RWPE2 (cell line): ENCODE measurements around the gene ZNHIT1.

Source experiments
- ATAC-seq: fragments of 200-7000 bp; cut with Tn5 transposase; 3 replicates; pipeline ENCODE4 v1.9.1; 2021; ENCODE audit warnings: low read depth
- DNase-seq: peaks from one replicate; pipeline ENCODE4 v3.0.0-alpha.2; 2020; ENCODE audit warnings: low spot score
- H3K27ac ChIP-seq: fragments of 450-650 bp; 2 replicates; pipeline ENCODE4 v1.5.1; 2017; ENCODE audit warnings: mild to moderate bottlenecking; ENCODE audit not compliant: poor library complexity, severe bottlenecking
- H3K27me3 ChIP-seq: fragments of 250-450 bp; sonication (Bioruptor Pico); 2 replicates; pipeline ENCODE4 v1.5.1; 2021; ENCODE audit warnings: mild to moderate bottlenecking, moderate library complexity; ENCODE audit not compliant: insufficient read depth, poor library complexity, severe bottlenecking
- H3K36me3 ChIP-seq: fragments of 250-450 bp; sonication (Bioruptor Pico); 2 replicates; pipeline ENCODE4 v1.5.1; 2020; ENCODE audit warnings: low read depth, mild to moderate bottlenecking, moderate library complexity
- H3K4me1 ChIP-seq: fragments of 250-450 bp; sonication (Bioruptor Pico); 2 replicates; pipeline ENCODE4 v1.5.1; 2021; ENCODE audit warnings: mild to moderate bottlenecking, moderate library complexity; ENCODE audit not compliant: insufficient read depth, poor library complexity, severe bottlenecking
- H3K4me3 ChIP-seq: fragments of 250-450 bp; sonication (Bioruptor Pico); 2 replicates; pipeline ENCODE4 v1.5.1; 2021; ENCODE audit warnings: mild to moderate bottlenecking, moderate library complexity; ENCODE audit not compliant: severe bottlenecking
- H3K9me3 ChIP-seq: fragments of 250-450 bp; sonication (Bioruptor Pico); 2 replicates; pipeline ENCODE4 v1.5.1; 2021; ENCODE audit warnings: mild to moderate bottlenecking, moderate library complexity; ENCODE audit not compliant: severe bottlenecking
- TF ChIP-seq, protein P1 (sequence below): fragments of 450-650 bp; IDR thresholded peaks from one replicate; pipeline ENCODE4 v1.5.1; 2017; ENCODE audit warnings: mild to moderate bottlenecking, moderate library complexity; ENCODE audit not compliant: poor library complexity, severe bottlenecking

Gene ZNHIT1

DNA sequence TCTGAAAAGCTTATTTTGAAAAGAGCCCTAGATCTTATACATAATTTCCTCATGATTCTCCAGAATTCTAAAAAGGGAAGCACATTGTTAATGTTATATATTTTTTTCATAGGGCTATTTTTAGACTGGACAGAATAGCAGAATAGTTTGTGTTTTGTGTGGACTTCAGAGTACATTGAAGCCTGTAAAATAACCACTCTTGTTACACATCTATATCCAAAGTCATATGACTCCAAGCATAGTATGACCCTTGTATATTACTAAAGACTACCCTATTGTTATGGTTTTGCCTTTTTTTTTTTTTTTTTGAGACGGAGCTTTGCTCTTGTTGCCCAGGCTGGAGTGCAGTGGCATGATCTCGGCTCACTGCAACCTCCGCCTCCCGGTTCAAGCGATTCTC lies 53.1 kb downstream of the ZNHIT1 start:
- Histone ChIP-seq H3K4me1 (no peaks in the 10 kb centered on the region), H3K9me3 (no peaks in the 10 kb centered on the region), H3K4me3 (no peak overlapping the region), H3K36me3 (no peaks in the 10 kb centered on the region), H3K27me3 (no peaks in the 10 kb centered on the region), H3K27ac (no peak overlapping the region)
- TF ChIP-seq, protein P1, sequence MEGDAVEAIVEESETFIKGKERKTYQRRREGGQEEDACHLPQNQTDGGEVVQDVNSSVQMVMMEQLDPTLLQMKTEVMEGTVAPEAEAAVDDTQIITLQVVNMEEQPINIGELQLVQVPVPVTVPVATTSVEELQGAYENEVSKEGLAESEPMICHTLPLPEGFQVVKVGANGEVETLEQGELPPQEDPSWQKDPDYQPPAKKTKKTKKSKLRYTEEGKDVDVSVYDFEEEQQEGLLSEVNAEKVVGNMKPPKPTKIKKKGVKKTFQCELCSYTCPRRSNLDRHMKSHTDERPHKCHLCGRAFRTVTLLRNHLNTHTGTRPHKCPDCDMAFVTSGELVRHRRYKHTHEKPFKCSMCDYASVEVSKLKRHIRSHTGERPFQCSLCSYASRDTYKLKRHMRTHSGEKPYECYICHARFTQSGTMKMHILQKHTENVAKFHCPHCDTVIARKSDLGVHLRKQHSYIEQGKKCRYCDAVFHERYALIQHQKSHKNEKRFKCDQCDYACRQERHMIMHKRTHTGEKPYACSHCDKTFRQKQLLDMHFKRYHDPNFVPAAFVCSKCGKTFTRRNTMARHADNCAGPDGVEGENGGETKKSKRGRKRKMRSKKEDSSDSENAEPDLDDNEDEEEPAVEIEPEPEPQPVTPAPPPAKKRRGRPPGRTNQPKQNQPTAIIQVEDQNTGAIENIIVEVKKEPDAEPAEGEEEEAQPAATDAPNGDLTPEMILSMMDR: no peak
- DNase-seq (no peak), ATAC-seq (no peak)

DNA sequence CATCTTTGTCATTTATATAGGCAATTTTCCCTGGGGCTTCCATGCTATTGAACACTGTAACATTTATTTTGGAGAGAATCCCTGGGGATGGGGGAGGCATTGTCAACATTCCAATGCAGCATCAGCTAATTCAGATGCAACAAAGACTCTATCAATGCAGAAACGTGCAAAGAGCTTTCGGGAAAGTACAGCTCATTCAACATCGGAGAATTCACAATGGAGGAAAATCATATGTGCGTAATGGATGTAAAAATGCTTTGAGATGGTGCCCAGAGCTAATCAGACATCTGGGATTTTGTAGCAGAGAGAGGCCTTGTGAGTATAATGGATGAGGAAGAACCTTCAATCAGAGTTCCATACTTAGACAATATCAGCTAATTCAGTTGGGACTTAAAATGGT lies 55.2 kb downstream of the ZNHIT1 start:
- no peak overlapping the region for H3K27ac ChIP-seq
- DNase-seq: no peak
- H3K9me3 ChIP-seq: no peaks in the 10 kb centered on the region
- H3K4me1 ChIP-seq: no peaks in the 10 kb centered on the region
- TF ChIP-seq, protein P1: no peak
- no peak for ATAC-seq
- H3K27me3 ChIP-seq: no peaks in the 10 kb centered on the region
- H3K36me3 ChIP-seq: no peaks in the 10 kb centered on the region
- H3K4me3 ChIP-seq: no peak overlapping the region
